Endothelial cell of umbilical vein (primary cell): ENCODE measurements around the gene MAP1LC3B2. TPM values are rescaled to one million over a fixed set of nuclear protein-coding genes. Genes with fewer than 3 reads are reported as not detected.

ENCODE experiments used
- BruUV-seq: library from RNA; stranded (reverse); fragments of 400-500 nt; replicated peaks from 2 replicates; lab custom pipeline; 2021; lab: Mats Ljungman, UMichigan
- CTCF ChIA-PET: fragments of 300-600, 350-600 bp; sonication (Branson Sonifier 250); formaldehyde crosslinking; loops from one replicate; lab custom pipeline; 2021; ENCODE audit warnings: antibody characterized with exemption, inconsistent platforms; lab: Charles Lee
- POLR2A ChIA-PET: fragments of 300-600, 350-600 bp; sonication (Branson Sonifier 250); formaldehyde crosslinking; loops from one replicate; lab custom pipeline; 2021; ENCODE audit warnings: antibody characterized with exemption, inconsistent platforms; lab: Charles Lee
- DNase-seq: peaks from one replicate; pipeline ENCODE4 v3.0.0-alpha.2; 2011; ENCODE audit warnings: low read depth, low spot score
- FAIRE-seq: peaks from 2 replicates; lab custom pipeline; 2011; peaks lifted over from hg19 to GRCh38; lab: Jason Lieb, UNC
- H2AFZ ChIP-seq: 2 replicates; pipeline ENCODE4 v1.6.0; 2012; ENCODE audit warnings: low read depth, low read length, control low read depth, inconsistent platforms
- H3K27ac ChIP-seq: 2 replicates; pipeline ENCODE4 v1.5.1; 2011; ENCODE audit warnings: low read depth, mild to moderate bottlenecking, control low read depth, low read length, moderate library complexity; ENCODE audit not compliant: insufficient read depth
- H3K27me3 ChIP-seq, 2 experiments: 2 replicates each; pipeline versions ENCODE4 v1.6.0 to v1.6.1; 2011; ENCODE audit warnings: low read length in 2 of 2, mixed read lengths in 1 of 2; ENCODE audit not compliant: control insufficient read depth in 2 of 2, insufficient read depth in 2 of 2
- H3K36me3 ChIP-seq, 2 experiments: 2 replicates in 1 of 2; 3 replicates in 1 of 2; pipeline ENCODE4 v1.5.1; 2011; ENCODE audit warnings: low read length in 2 of 2, mild to moderate bottlenecking in 1 of 2, moderate library complexity in 1 of 2; ENCODE audit not compliant: control insufficient read depth in 2 of 2, insufficient read depth in 2 of 2; ENCODE audit errors: extremely low read depth in 1 of 2
- H3K4me1 ChIP-seq: 3 replicates; pipeline ENCODE4 v1.5.1; 2011; ENCODE audit warnings: mild to moderate bottlenecking, low read length; ENCODE audit not compliant: control insufficient read depth, insufficient read depth; ENCODE audit errors: extremely low read depth
- H3K4me2 ChIP-seq: 2 replicates; pipeline ENCODE4 v1.6.1; 2011; ENCODE audit warnings: low read length, control low read depth, mixed read lengths; ENCODE audit not compliant: insufficient read depth
- H3K4me3 ChIP-seq, 3 experiments: fragments of 200-600 bp in 1 of 3; sonication (generic), shearing (Covaris generic) in 1 of 3; replicated peaks in 1 of 3; 2 replicates each; pipeline ENCODE4 v1.5.1; 2011 to 2016; ENCODE audit warnings: control low read depth in 3 of 3, low read length in 3 of 3, mild to moderate bottlenecking in 2 of 3, inconsistent platforms in 1 of 3, low read depth in 1 of 3, moderate library complexity in 1 of 3; ENCODE audit not compliant: insufficient read depth in 1 of 3
- H3K79me2 ChIP-seq: 2 replicates; pipeline ENCODE4 v1.6.0; 2012; ENCODE audit warnings: low read length, inconsistent platforms; ENCODE audit not compliant: control insufficient read depth, insufficient read depth
- H3K9ac ChIP-seq: replicated peaks from 2 replicates; pipeline ENCODE3; 2011; ENCODE audit warnings: low read length, control low read depth; ENCODE audit not compliant: insufficient read depth; ENCODE audit errors: extremely low read depth
- H3K9me1 ChIP-seq: replicated peaks from 3 replicates; pipeline ENCODE4 v1.6.0; 2011; ENCODE audit warnings: mild to moderate bottlenecking, low read length; ENCODE audit not compliant: control insufficient read depth, insufficient read depth; ENCODE audit errors: extremely low read depth
- H3K9me3 ChIP-seq: replicated peaks from 2 replicates; pipeline ENCODE4 v1.5.1; 2012; ENCODE audit warnings: low read length, inconsistent platforms; ENCODE audit not compliant: control insufficient read depth, insufficient read depth
- H4K20me1 ChIP-seq: replicated peaks from 2 replicates; pipeline ENCODE3; 2011; ENCODE audit warnings: mild to moderate bottlenecking, low read length; ENCODE audit not compliant: control insufficient read depth, insufficient read depth; ENCODE audit errors: extremely low read depth
- CTCF ChIP-seq, 2 donors: IDR thresholded peaks; 1 replicate in 1 of 2; 2 replicates in 1 of 2; pipeline ENCODE4 v1.5.1; 2011; ENCODE audit warnings: low read length in 2 of 2, mild to moderate bottlenecking in 2 of 2, moderate library complexity in 2 of 2, control low read depth in 1 of 2, inconsistent platforms in 1 of 2, low read depth in 1 of 2; ENCODE audit not compliant: insufficient read depth in 1 of 2; ENCODE audit errors: extremely low read depth in 1 of 2
- EZH2 ChIP-seq: IDR thresholded peaks from 2 replicates; pipeline ENCODE4 v1.6.1; 2012; ENCODE audit warnings: borderline replicate concordance, low read depth, mild to moderate bottlenecking, moderate library complexity, low read length, inconsistent platforms; ENCODE audit not compliant: severe bottlenecking
- FOS ChIP-seq: IDR thresholded peaks from 2 replicates; pipeline ENCODE4 v1.6.1; 2011; ENCODE audit warnings: mild to moderate bottlenecking, low read length, moderate library complexity, borderline replicate concordance; ENCODE audit not compliant: insufficient read depth
- GATA2 ChIP-seq: IDR thresholded peaks from 2 replicates; pipeline ENCODE4 v1.7.0; 2011; ENCODE audit warnings: low read depth, mild to moderate bottlenecking, moderate library complexity, mixed read lengths, low read length; ENCODE audit not compliant: insufficient read length, insufficient read depth
- JUN ChIP-seq: IDR thresholded peaks from 2 replicates; pipeline ENCODE4 v1.6.1; 2011; ENCODE audit warnings: borderline replicate concordance, low read depth; ENCODE audit not compliant: insufficient read length, insufficient read depth
- MYC ChIP-seq: IDR thresholded peaks from one replicate; pipeline ENCODE4 v1.6.1; 2011; ENCODE audit warnings: mild to moderate bottlenecking, low read depth, low read length
- POLR2A ChIP-seq: IDR thresholded peaks from 2 replicates; pipeline ENCODE4 v1.6.1; 2012; ENCODE audit warnings: low read depth, mild to moderate bottlenecking, control low read depth, low read length
- POLR2AphosphoS5 ChIP-seq: IDR thresholded peaks from 2 replicates; pipeline ENCODE4 v1.6.1; 2012; ENCODE audit warnings: low read depth, mild to moderate bottlenecking, control low read depth, low read length, moderate library complexity; ENCODE audit not compliant: insufficient read depth
- dilution Hi-C: fragments of 300-500 bp; cut with MboI; formaldehyde crosslinking; loops from one replicate; pipeline ENCODE4 v1.15.0; 2019; ENCODE audit warnings: low sequenced_read_pairs; ENCODE audit not compliant: extremely low pct_ligation_motif_present
- intact Hi-C: fragments of 100-400 bp; cut with micrococcal nuclease; formaldehyde crosslinking; loops from one replicate; pipeline ENCODE4 v1.10.0; 2022
- polyA plus RNA-seq, 4 experiments: library from polyadenylated mRNA; depleted of rRNA in 3 of 4; stranded (reverse) in 3 of 4; unstranded in 1 of 4; fragments of >200 nt; gene quantifications; 2 replicates each; pipeline versions ENCODE4 v1.2.1 to v1.2.3, GENCODE V29; 2011 to 2012; ENCODE audit warnings: missing spikeins in 1 of 4
- total RNA-seq: library from RNA; stranded (reverse); gene quantifications from 2 replicates; pipeline ENCODE4 v1.2.3, GENCODE V29; 2021
- TF ChIP-seq, protein P1 (sequence below): IDR thresholded peaks from 2 replicates; pipeline ENCODE4 v1.6.1; 2011; ENCODE audit not compliant: insufficient read depth, insufficient read length

MAP1LC3B2 gene
- total and polyA plus RNA-seq, 2 donors (not counting 3 experiments of a cell fraction or from before 2014, with no cell fraction given): 0.32 to 4.1 TPM

GRCh38 chr12:116591855-116592637 is 32.9 kb downstream of the MAP1LC3B2 start:
- Histone ChIP-seq H3K27me3 (no peaks in the 10 kb centered on the region), H3K36me3 (no peaks in the 10 kb centered on the region), H3K4me1 (no peaks in the 10 kb centered on the region), H3K4me3 (no peak overlapping the region), H2AFZ (no peak overlapping the region), H3K27ac (no peak overlapping the region), H3K9me3 (no peaks in the 10 kb centered on the region), H3K4me2 (no peak overlapping the region), H3K9ac (no peak overlapping the region), H3K9me1 (no peaks in the 10 kb centered on the region), H3K79me2 (no peaks in the 10 kb centered on the region), H4K20me1 (no peaks in the 10 kb centered on the region)
- dilution Hi-C loops (no loop called here), intact Hi-C loops (no loop called here)
- ChIA-PET CTCF (interaction anchor here (0.6 to 1.4 kb wide), 3 partner anchors 25 to 294 kb away, joined by 3 to 5 read pairs (median 3); no protein-coding TSS in a partner anchor), POLR2A (no interaction called here)
- peak; percentile 43 for DNase-seq
- FAIRE-seq: no peak
- BruUV-seq: no TSS peak
- no peak for TF ChIP-seq EZH2
- no peak for TF ChIP-seq JUN
- no peak for TF ChIP-seq CTCF (IDR thresholded peaks at IDR 0.05; ENCODE audit: extremely low read depth in 1 of 2, insufficient read depth in 1 of 2, low read depth in 1 of 2, low read length in 2 of 2)
- TF ChIP-seq, protein P1, sequence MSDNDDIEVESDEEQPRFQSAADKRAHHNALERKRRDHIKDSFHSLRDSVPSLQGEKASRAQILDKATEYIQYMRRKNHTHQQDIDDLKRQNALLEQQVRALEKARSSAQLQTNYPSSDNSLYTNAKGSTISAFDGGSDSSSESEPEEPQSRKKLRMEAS: no peak
- TF ChIP-seq FOS: no peak
- no peak for TF ChIP-seq GATA2
- no peak for TF ChIP-seq MYC
- TF ChIP-seq POLR2A: no peak
- no peak for TF ChIP-seq POLR2AphosphoS5
